Uterus (tissue), 4 donors: ENCODE results near the gene DUSP21. TPM values are rescaled to one million over a fixed set of nuclear protein-coding genes. Genes with fewer than 3 reads are reported as not detected.

Source experiments
- DNase-seq, 2 donors: peaks; one replicate each; pipeline ENCODE4 v3.0.0-alpha.2; 2019 to 2020
- H3K27ac ChIP-seq, 2 donors: fragments of 200-600 bp; sonication (generic); 1 replicate in 1 of 2; 2 replicates in 1 of 2; pipeline ENCODE4 v1.5.1; 2016 to 2018
- H3K27me3 ChIP-seq, 2 donors: fragments of 200-600 bp; sonication (generic); one replicate each; pipeline ENCODE4 v1.5.1; 2018 to 2019; ENCODE audit warnings: control low read depth in 1 of 2
- H3K36me3 ChIP-seq, 2 donors: fragments of 200-600 bp; sonication (generic); one replicate each; pipeline ENCODE4 v1.5.1; 2019; ENCODE audit warnings: control low read depth in 1 of 2
- H3K4me1 ChIP-seq, 2 donors: fragments of 200-600 bp; sonication (generic); one replicate each; pipeline ENCODE4 v1.5.1; 2018 to 2019; ENCODE audit warnings: control low read depth in 1 of 2
- H3K4me3 ChIP-seq, 2 donors: fragments of 200-600 bp; sonication (generic); 1 replicate in 1 of 2; 2 replicates in 1 of 2; pipeline ENCODE4 v1.5.1; 2018 to 2019; ENCODE audit warnings: mild to moderate bottlenecking in 1 of 2
- H3K9me3 ChIP-seq, 2 donors: fragments of 200-600 bp; sonication (generic); one replicate each; pipeline ENCODE4 v1.5.1; 2019; ENCODE audit warnings: control low read depth in 1 of 2
- POLR2A ChIP-seq, 2 donors: fragments of 450-650 bp; IDR thresholded peaks; one replicate each; pipeline ENCODE4 v1.6.1; 2016; ENCODE audit warnings: antibody characterized with exemption in 2 of 2, mild to moderate bottlenecking in 1 of 2, moderate library complexity in 1 of 2
- intact Hi-C: fragments of 100-400 bp; cut with DNase I; formaldehyde crosslinking; loops from one replicate; pipeline ENCODE4 v1.15.1; 2023; ENCODE audit warnings: low total_unique reads
- total RNA-seq, 4 donors: library from RNA; depleted of rRNA in 3 of 4; stranded (reverse); fragments of >200 nt in 3 of 4; gene quantifications; one replicate each; pipeline versions ENCODE4 v1.1.0 to v1.2.4, GENCODE V29; 2014 to 2023
- TF ChIP-seq, protein P1 (sequence below), 4 experiments: fragments of 200-600 bp in 2 of 4; fragments of 450-650 bp in 2 of 4; sonication (generic) in 2 of 4; IDR thresholded peaks; one replicate each; pipeline ENCODE4 v1.5.1; 2016 to 2019; ENCODE audit warnings: antibody characterized with exemption in 4 of 4, mild to moderate bottlenecking in 2 of 4, moderate library complexity in 1 of 4
- donor health status: DM: yes; HTN: yes; CAD: no.

The DUSP21 gene
- total RNA-seq: not detected

DNA sequence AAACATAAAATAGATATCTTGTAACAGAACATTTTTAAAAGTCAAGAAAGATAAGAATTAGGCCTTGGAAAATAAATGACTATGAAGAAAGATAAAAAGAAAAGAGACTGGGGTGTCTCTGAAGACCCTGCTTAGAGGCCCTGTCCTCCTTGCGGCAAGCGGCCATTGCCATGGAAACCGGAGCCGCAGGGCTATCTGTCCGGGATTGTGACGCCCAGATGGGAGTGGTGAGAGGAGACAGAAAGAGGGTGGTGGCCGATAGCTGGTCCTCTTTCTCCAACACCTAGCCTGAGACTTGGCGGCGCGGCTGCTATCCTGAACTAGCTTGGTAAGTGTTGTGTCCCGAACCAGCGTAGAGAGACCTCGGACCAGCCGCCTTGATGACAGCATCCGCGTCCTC lies at the start of gene DUSP21:
DUSP21 (plus strand) TSS at position 269 of the 400 bp plus-strand sequence; CDS start at position 381, 112 bp downstream.
- TF ChIP-seq, protein P1, sequence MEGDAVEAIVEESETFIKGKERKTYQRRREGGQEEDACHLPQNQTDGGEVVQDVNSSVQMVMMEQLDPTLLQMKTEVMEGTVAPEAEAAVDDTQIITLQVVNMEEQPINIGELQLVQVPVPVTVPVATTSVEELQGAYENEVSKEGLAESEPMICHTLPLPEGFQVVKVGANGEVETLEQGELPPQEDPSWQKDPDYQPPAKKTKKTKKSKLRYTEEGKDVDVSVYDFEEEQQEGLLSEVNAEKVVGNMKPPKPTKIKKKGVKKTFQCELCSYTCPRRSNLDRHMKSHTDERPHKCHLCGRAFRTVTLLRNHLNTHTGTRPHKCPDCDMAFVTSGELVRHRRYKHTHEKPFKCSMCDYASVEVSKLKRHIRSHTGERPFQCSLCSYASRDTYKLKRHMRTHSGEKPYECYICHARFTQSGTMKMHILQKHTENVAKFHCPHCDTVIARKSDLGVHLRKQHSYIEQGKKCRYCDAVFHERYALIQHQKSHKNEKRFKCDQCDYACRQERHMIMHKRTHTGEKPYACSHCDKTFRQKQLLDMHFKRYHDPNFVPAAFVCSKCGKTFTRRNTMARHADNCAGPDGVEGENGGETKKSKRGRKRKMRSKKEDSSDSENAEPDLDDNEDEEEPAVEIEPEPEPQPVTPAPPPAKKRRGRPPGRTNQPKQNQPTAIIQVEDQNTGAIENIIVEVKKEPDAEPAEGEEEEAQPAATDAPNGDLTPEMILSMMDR (IDR thresholded peaks at IDR 0.05): no peak
- TF ChIP-seq POLR2A (IDR thresholded peaks at IDR 0.05): no peak
- intact Hi-C loops: no loop called here
- H3K27ac ChIP-seq: no peak within 1 kb of the TSS

DNA sequence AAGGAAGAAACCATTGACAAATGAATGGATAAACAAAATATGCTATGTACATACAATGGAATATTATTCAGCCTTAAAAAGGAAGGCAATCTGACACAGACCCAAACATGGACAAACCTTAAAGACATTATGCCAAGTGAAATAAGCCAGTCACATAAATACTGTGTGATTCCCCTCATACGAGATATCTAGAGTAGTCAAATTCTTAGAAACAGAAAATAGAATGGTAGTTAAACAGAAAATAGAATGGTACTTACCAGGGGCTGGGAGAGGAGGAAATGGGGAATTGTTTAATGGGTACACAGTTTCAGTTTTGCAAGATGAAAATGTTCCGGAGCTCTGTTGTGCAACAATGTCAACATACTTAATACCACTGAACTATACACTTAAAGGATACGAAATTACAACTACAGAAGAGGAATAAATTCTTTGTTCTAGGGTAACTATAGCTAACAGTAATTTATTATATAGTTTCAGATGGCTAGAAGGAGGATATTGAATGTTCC lies 47.8 kb upstream of the DUSP21 start:
- H3K36me3 ChIP-seq: no peaks in the 10 kb centered on the region
- H3K27ac ChIP-seq: no peak overlapping the region
- no peak for DNase-seq
- no peaks in the 10 kb centered on the region for H3K4me1 ChIP-seq
- H3K9me3 ChIP-seq: no peaks in the 10 kb centered on the region
- TF ChIP-seq, protein P1 (IDR thresholded peaks at IDR 0.05): no peak
- TF ChIP-seq POLR2A (IDR thresholded peaks at IDR 0.05): no peak
- no peak overlapping the region for H3K4me3 ChIP-seq
- intact Hi-C loops: no loop called here
- H3K27me3 ChIP-seq: no peaks in the 10 kb centered on the region

More for the DNA sequence above, at the start of gene DUSP21:
- H3K27me3 ChIP-seq: no peaks in the 10 kb centered on the region
- H3K4me3 ChIP-seq: no peak within 1 kb of the TSS
- DNase-seq: no peak
- no peaks in the 10 kb centered on the region for H3K4me1 ChIP-seq
- no peaks in the 10 kb centered on the region for H3K9me3 ChIP-seq
- no peaks in the 10 kb centered on the region for H3K36me3 ChIP-seq

DNA sequence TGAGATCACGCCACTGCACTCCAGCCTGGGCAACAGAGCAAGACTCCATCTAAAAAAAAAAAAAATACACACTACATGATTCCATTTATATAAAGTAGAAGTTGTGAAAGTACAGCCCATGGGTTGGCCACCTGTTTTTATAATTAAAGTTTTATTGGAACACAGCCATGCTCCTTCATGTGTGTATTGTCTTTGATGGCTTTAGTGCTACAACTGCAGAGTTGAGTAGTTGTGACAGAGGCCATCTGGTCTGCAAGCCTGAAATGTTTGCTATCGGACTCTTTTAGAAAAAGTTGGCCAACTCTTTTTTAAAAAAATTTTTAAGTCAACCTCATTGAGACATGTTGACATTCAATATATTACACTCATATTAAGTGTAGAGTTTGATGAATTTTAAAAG lies 41.2 kb upstream of the DUSP21 start:
- no peak for DNase-seq
- intact Hi-C loops: no loop called here
- H3K4me1 ChIP-seq: no peaks in the 10 kb centered on the region
- no peaks in the 10 kb centered on the region for H3K9me3 ChIP-seq
- no peaks in the 10 kb centered on the region for H3K36me3 ChIP-seq
- no peak overlapping the region for H3K4me3 ChIP-seq
- H3K27ac ChIP-seq: no peak overlapping the region
- TF ChIP-seq, protein P1 (IDR thresholded peaks at IDR 0.05): no peak
- no peak for TF ChIP-seq POLR2A (IDR thresholded peaks at IDR 0.05)
- no peaks in the 10 kb centered on the region for H3K27me3 ChIP-seq

DNA sequence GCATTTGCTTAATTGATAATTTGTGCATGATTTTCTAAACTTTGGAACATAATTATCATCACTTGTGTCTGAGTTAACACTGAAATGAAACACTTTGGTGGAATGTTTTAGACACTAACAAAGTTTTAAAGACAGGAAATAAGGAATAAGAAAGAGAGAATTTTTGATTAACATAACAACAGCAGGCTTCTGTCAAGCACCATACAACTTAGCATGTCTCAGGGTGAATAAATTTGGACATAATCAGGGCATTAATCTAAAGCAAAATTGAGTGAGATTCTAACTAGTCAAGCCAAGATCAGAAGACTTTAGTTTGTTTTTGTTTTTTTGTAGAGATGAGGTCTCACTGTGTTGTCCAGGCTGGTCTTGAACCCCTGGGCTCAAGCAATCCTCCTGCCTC lies 28.1 kb upstream of the DUSP21 start:
- no peak overlapping the region for H3K27ac ChIP-seq
- no peaks in the 10 kb centered on the region for H3K4me1 ChIP-seq
- no peaks in the 10 kb centered on the region for H3K27me3 ChIP-seq
- H3K36me3 ChIP-seq: no peaks in the 10 kb centered on the region
- intact Hi-C loops: no loop called here
- H3K9me3 ChIP-seq: no peaks in the 10 kb centered on the region
- TF ChIP-seq POLR2A (IDR thresholded peaks at IDR 0.05): no peak
- TF ChIP-seq, protein P1 (IDR thresholded peaks at IDR 0.05): no peak
- DNase-seq: no peak
- H3K4me3 ChIP-seq: no peak overlapping the region

DNA sequence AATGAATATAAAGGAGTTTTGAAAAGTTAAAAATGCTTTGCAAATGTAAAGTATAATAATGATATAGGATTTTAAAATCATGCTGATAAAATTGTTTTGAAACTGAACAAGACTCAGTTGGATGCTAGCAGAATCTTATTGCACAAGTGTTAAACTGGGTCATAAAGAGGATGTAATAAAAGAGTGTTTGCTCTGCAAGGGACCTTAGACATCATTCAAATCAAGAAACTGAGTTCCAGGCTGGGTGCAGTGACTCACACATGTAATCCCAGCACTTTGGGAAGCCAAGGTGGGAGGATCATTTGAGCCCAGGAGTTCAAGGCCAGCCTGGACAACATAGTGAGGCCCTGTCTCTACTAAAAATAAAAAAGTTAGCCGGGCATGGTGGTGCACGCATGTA lies 27.5 kb upstream of the DUSP21 start:
- intact Hi-C loops: no loop called here
- no peak overlapping the region for H3K27ac ChIP-seq
- no peaks in the 10 kb centered on the region for H3K4me1 ChIP-seq
- no peaks in the 10 kb centered on the region for H3K9me3 ChIP-seq
- H3K27me3 ChIP-seq: no peaks in the 10 kb centered on the region
- H3K4me3 ChIP-seq: no peak overlapping the region
- TF ChIP-seq, protein P1 (IDR thresholded peaks at IDR 0.05): no peak
- no peak for TF ChIP-seq POLR2A (IDR thresholded peaks at IDR 0.05)
- no peaks in the 10 kb centered on the region for H3K36me3 ChIP-seq
- no peak for DNase-seq
